WTC11 (cell line): Measurements from ENCODE around the gene NEIL3. TPM values are rescaled to one million over a fixed set of nuclear protein-coding genes. Genes with fewer than 3 reads are reported as not detected.

Experiments
- ATAC-seq: fragments of 200-7000 bp; cut with Tn5 transposase; 2 replicates; pipeline ENCODE4 v1.10.0; 2021; ENCODE audit warnings: mild to moderate bottlenecking, moderate library complexity
- CTCF ChIA-PET: fragments of 300-600 bp; sonication (Branson Sonifier 250); formaldehyde crosslinking; loops from one replicate; lab custom pipeline; 2021; ENCODE audit warnings: antibody characterized with exemption; lab: Charles Lee
- POLR2A ChIA-PET: fragments of 350-600 bp; sonication (Branson Sonifier 250); formaldehyde crosslinking; loops from one replicate; lab custom pipeline; 2021; ENCODE audit warnings: antibody characterized with exemption; lab: Charles Lee
- DNase-seq: peaks from one replicate; pipeline ENCODE4 v3.0.0; 2021; ENCODE audit warnings: low spot score
- H3K27ac Mint-ChIP-seq: 2 replicates; pipeline ENCODE4 v1.8.0; 2021; ENCODE audit warnings: mixed read lengths
- H3K27me3 Mint-ChIP-seq: 2 replicates; pipeline ENCODE4 v1.8.0; 2021; ENCODE audit warnings: low read depth, mild to moderate bottlenecking, moderate library complexity, mixed read lengths
- H3K36me3 Mint-ChIP-seq: 2 replicates; pipeline ENCODE4 v1.8.0; 2021; ENCODE audit warnings: mixed read lengths
- H3K4me1 Mint-ChIP-seq: 2 replicates; pipeline ENCODE4 v1.8.0; 2022; ENCODE audit warnings: mixed read lengths
- H3K4me3 Mint-ChIP-seq: 2 replicates; pipeline ENCODE4 v1.8.0; 2021; ENCODE audit warnings: mild to moderate bottlenecking, moderate library complexity, mixed read lengths
- H3K9me3 Mint-ChIP-seq: 2 replicates; pipeline ENCODE4 v1.8.0; 2021; ENCODE audit warnings: mixed read lengths
- ARID4B ChIP-seq: sonication (generic); formaldehyde crosslinking; IDR thresholded peaks from 2 replicates; pipeline ENCODE4 v1.8.0; 2023; ENCODE audit warnings: missing genetic modification reagents, mild to moderate bottlenecking, borderline replicate concordance
- ATF2 ChIP-seq: sonication (generic); formaldehyde crosslinking; IDR thresholded peaks from 2 replicates; pipeline ENCODE4 v1.8.1; 2022; ENCODE audit warnings: low read depth, missing genetic modification reagents, borderline replicate concordance
- CREM ChIP-seq: sonication (generic); formaldehyde crosslinking; IDR thresholded peaks from 2 replicates; pipeline ENCODE4 v1.8.1; 2022; ENCODE audit warnings: mild to moderate bottlenecking, missing genetic modification reagents, moderate library complexity
- CTCF ChIP-seq: fragments of 200-600 bp; IDR thresholded peaks from 2 replicates; pipeline ENCODE4 v1.8.0; 2022; ENCODE audit warnings: antibody characterized with exemption
- E2F1 ChIP-seq: sonication (generic); formaldehyde crosslinking; IDR thresholded peaks from 2 replicates; pipeline ENCODE4 v1.8.0; 2022; ENCODE audit warnings: mild to moderate bottlenecking, missing genetic modification reagents
- E2F4 ChIP-seq: sonication (generic); formaldehyde crosslinking; IDR thresholded peaks from 2 replicates; pipeline ENCODE4 v1.8.1; 2022; ENCODE audit warnings: low read depth, mild to moderate bottlenecking, moderate library complexity, missing genetic modification reagents, borderline replicate concordance
- EMX1 ChIP-seq: fragments of 250-450 bp; sonication (Bioruptor Pico); IDR thresholded peaks from 2 replicates; pipeline ENCODE4 v1.8.0; 2021; ENCODE audit warnings: mild to moderate bottlenecking
- ERG ChIP-seq: fragments of 250-450 bp; sonication (Bioruptor Pico); IDR thresholded peaks from 2 replicates; pipeline ENCODE4 v1.8.0; 2021; ENCODE audit warnings: mild to moderate bottlenecking
- ESRRA ChIP-seq: sonication (generic); formaldehyde crosslinking; IDR thresholded peaks from 2 replicates; pipeline ENCODE4 v1.8.1; 2022; ENCODE audit warnings: mild to moderate bottlenecking, missing genetic modification reagents, borderline replicate concordance
- GABPB1 ChIP-seq: sonication (generic); formaldehyde crosslinking; IDR thresholded peaks from 2 replicates; pipeline ENCODE4 v1.8.1; 2023; ENCODE audit warnings: mild to moderate bottlenecking, missing genetic modification reagents
- IRF2 ChIP-seq: sonication (generic); formaldehyde crosslinking; IDR thresholded peaks from 2 replicates; pipeline ENCODE4 v1.8.0; 2022; ENCODE audit warnings: low read depth, missing genetic modification reagents, borderline replicate concordance
- NFATC4 ChIP-seq: fragments of 250-450 bp; sonication (Bioruptor Pico); IDR thresholded peaks from 2 replicates; pipeline ENCODE4 v1.9.0; 2021; ENCODE audit warnings: mild to moderate bottlenecking
- NFE2L1 ChIP-seq: sonication (generic); formaldehyde crosslinking; IDR thresholded peaks from 2 replicates; pipeline ENCODE4 v1.8.1; 2023; ENCODE audit warnings: missing genetic modification reagents
- SOX15 ChIP-seq: fragments of 250-450 bp; sonication (Bioruptor Pico); IDR thresholded peaks from 2 replicates; pipeline ENCODE4 v1.9.0; 2021; ENCODE audit warnings: mild to moderate bottlenecking
- ZNF317 ChIP-seq: sonication (generic); formaldehyde crosslinking; IDR thresholded peaks from 2 replicates; pipeline ENCODE4 v1.8.1; 2023; ENCODE audit warnings: low read depth, mild to moderate bottlenecking, moderate library complexity, missing genetic modification reagents, borderline replicate concordance
- ZNF532 ChIP-seq: fragments of 250-450 bp; sonication (Bioruptor Pico); IDR thresholded peaks from 2 replicates; pipeline ENCODE4 v1.9.0; 2021; ENCODE audit warnings: mild to moderate bottlenecking, borderline replicate concordance
- total RNA-seq: library from RNA; stranded (reverse); gene quantifications from 3 replicates; pipeline ENCODE4 v1.2.3, GENCODE V29; 2021

The NEIL3 gene
- total RNA-seq, 1 experiment from 2014 or later = 9.9 TPM

- DNase-seq (no peak), ATAC-seq (no peak)
- Mint-ChIP-seq H3K9me3 (no peaks in the 10 kb centered on the region), H3K36me3 (no peaks in the 10 kb centered on the region), H3K4me1 (peaks cover 3% of the 10 kb centered on the region; the same call in 1 of the 2 replicates), H3K4me3 (no peak overlapping the region), H3K27me3 (no peaks in the 10 kb centered on the region), H3K27ac (no peak overlapping the region)
- ChIA-PET POLR2A (no interaction called here), CTCF (interaction anchor here (1.4 kb wide), 1 partner anchor 11 kb away, joined by 9 read pairs; no protein-coding TSS in a partner anchor)
- TF ChIP-seq GABPB1 (CRISPR knock-in tag) (peak; percentile 62; the same call in 1 of the 2 replicates), ESRRA (no peak)
Observed at GRCh38 chr4:177391953-177392352, 82.3 kb downstream of the NEIL3 start.

- Mint-ChIP-seq H3K4me1 (peaks cover 3% of the 10 kb centered on the region; the same call in 1 of the 2 replicates), H3K9me3 (peaks cover 9% of the 10 kb centered on the region), H3K4me3 (no peak overlapping the region), H3K27ac (no peak overlapping the region), H3K27me3 (no peaks in the 10 kb centered on the region), H3K36me3 (no peaks in the 10 kb centered on the region; the same call in 1 of the 2 replicates)
- ChIA-PET POLR2A (no interaction called here), CTCF (interaction anchor here (1.9 kb wide), 2 partner anchors 12 to 143 kb away, joined by 7 to 8 read pairs; no protein-coding TSS in a partner anchor)
- DNase-seq (no peak), ATAC-seq (no peak)
- TF ChIP-seq SOX15 (CRISPR knock-in tag) (no peak), ATF2 (CRISPR knock-in tag) (no peak), ZNF317 (CRISPR knock-in tag) (no peak), NFATC4 (no peak), E2F4 (CRISPR knock-in tag) (no peak), EMX1 (CRISPR knock-in tag) (no peak), IRF2 (no peak), CREM (CRISPR knock-in tag) (no peak), CTCF (no peak), E2F1 (no peak), ARID4B (CRISPR knock-in tag) (no peak), NFE2L1 (CRISPR knock-in tag) (no peak), ERG (no peak), ZNF532 (no peak)
Observed at GRCh38 chr4:177393236-177393635, 83.6 kb downstream of the NEIL3 start.
